ENCODE data around the gene IGF2BP2.
"Not testable (repeated sequence)": the region's sequence is repeated elsewhere in the genome, so short reads cannot be mapped to it uniquely, and the experiment has no call there.

IGF2BP2 gene

DNA sequence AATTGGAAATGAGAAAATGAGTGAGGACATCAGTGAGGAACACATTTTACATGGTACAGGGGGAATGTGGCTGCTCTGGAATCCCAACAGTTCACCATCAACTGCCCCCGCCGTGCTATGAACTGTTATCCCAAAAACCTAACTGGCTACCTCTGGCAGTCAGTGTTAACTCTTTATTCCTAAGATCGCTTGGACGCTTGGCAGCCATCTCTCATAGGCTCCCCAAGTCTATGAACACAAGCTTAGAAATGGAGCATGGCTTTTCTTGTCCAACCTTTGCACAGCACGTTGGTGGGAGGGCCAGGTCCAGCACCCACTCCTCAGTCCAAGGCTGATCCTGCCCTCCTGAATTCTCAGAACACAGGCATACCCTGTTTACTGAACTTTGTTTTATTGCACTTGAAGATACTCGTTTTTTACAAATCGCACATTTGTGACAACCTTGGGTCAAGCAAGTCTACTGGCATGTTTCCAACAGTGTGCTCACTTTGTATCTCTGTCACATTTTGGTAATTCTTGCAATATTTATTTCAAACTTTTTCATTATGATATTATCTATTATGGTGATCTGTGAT, 185.1 kb downstream of the IGF2BP2 start:
- no peak for DNase-seq (ENCODE audit: low read depth)

DNA sequence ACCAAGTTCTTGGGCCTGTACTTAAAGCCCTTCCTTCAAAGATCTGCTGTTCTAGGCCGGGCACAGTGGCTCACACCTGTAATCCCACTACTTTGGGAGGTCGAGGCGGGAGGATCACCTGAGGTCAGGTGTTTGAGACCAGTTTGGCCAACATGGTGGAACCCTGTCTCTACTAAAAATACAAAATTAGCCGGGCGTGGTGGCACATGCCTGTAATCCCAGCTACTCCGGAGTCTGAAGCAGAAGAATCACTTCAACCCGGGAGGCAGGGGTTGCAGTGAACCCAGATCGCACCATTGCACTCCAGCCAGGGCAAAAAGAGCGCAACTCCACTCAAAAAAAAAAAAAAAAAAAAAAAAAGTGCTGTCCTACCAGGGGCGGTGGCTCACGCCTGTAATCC, 186.2 kb downstream of the IGF2BP2 start:
- DNase-seq (ENCODE audit: low read depth): not testable (repeated sequence)

DNA sequence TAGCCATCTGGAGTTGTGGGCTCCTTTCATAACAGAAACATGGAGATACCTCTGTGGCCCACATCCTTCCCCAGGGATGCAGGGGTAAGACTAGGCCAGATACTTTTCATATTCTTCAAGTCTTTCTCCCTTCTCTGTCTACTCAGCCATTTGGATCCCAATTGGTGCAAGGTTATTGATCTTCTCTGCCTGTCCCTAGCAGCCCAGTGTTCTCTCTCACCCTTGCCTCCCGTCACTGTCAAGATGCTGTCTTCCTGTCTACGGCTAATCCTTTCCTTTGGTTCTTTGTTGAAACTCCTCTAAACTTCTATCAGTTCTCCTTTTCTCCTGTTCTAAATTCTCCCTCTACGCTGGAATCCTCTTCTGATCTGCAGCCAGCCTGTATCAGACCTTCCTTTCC, 187.5 kb downstream of the IGF2BP2 start:
- DNase-seq (ENCODE audit: low read depth): no peak

DNA sequence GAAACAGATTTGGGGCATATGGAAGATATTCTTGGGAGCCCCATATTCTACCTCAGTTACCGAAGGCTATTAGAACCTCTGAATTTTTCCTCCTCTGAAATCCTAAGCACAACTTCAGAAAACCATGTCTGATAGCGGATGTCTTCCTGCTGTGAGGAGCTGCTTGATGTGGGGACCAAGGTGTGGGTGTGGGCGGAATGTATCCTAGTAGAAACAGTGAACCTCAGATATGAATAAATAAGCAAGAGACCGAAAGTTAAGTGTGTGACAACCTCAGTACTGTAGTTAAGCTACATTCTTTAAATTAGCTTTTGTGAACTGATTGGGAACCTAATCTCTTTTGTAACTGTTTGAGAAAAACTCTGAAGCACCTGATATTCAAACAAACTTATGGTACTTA, 191.8 kb downstream of the IGF2BP2 start:
- no peak for DNase-seq (ENCODE audit: low read depth)

GRCh38 chr3:185631508-185632206, 193.2 kb downstream of the IGF2BP2 start:
- peak; percentile 22 for DNase-seq (ENCODE audit: low read depth)

DNA sequence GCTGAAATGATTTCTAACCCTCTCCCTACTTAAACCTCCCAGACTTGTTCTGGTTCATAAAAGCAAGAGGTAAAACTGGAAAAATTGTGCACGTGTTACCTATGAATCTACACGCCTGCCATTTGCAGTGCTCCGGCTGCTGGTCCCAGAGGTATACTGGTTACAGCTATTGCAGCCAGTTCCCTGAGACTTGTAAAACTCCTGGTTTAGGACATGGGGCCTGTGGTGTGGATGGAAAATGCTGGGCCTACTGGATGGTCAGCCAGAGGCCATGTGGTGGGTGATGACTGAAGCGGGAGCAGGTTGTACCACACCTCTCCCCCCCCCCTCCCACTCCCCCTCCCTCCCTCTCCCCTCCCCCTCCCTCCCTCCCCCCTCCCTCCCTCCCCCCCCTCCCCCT, 193.7 kb downstream of the IGF2BP2 start:
- DNase-seq (ENCODE audit: low read depth): peak; percentile 38

DNA sequence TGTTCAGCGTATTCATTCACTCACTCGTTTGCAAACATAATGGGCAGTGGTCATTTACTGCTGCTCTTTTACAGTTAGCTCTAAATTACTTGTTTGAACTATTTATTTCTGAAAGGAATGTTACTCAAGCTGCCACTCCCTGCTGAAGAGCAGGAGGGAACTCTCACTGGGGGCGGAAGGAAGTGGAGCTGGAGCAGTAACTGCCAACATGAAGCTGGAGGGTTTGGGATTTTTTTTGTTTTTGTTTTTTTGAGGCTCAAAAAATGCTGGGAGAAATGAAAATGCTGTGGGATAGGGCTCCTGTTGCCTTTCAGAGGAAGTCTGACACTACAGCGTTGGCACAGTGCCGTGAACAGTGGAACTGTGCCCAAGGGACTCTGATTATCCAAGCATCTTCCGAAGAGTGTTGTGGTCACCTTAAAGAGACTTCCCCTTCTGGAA, 194.6 kb downstream of the IGF2BP2 start:
- peak; percentile 17 for DNase-seq (ENCODE audit: low read depth)

GRCh38 chr3:185629554-185630181, 195.2 kb downstream of the IGF2BP2 start:
- DNase-seq (ENCODE audit: low read depth): peak; percentile 13

DNA sequence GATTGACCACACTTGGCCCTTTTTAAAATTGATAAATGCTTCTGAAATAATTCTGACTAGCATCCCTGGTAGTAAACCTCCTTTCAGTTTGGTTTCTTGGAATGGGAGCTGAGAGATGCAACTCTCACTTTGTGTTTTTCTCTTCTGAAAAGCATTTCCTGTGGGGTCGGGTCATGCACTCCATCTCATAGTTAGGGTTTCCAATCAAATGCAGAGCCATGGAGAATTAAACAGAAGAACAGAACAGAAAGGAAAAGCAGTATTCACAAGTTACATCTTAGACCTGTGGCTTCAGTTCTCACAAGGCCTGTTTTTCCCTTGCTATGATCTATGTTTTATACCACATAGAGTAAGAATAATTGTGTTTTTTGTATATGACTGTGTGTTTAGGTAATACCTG, 199.1 kb downstream of the IGF2BP2 start:
- no peak for DNase-seq (ENCODE audit: low read depth)

- no peak for DNase-seq (ENCODE audit: low read depth)
Measured at GRCh38 chr3:185623939-185624665, 200.7 kb downstream of the IGF2BP2 start.

- no peak for DNase-seq (ENCODE audit: low read depth)
Measured at GRCh38 chr3:185613016-185613415, 211.8 kb downstream of the IGF2BP2 start.

- no peak for DNase-seq (ENCODE audit: low read depth)
Measured at GRCh38 chr3:185606196-185606595, 218.6 kb downstream of the IGF2BP2 start.

DNA sequence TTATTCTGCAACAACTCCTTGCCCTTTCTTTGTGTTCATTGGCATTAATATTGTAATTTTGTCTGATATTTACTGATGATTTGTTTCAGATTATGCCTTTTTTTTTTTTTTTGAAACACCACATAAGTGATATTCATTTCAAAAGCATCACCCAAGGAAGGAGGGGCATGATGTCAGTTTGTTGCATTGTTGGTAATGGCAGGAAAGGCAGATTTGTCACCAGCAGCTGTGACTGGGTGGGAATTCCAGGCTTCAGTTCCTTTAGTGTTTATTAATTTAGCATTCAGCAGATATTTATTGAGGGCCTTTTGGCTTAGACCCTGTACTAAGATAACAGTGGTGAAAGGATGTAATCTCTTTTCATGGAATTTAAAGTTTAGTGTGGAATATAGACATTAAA, 219.3 kb downstream of the IGF2BP2 start:
- no peak for DNase-seq (ENCODE audit: low read depth)

DNA sequence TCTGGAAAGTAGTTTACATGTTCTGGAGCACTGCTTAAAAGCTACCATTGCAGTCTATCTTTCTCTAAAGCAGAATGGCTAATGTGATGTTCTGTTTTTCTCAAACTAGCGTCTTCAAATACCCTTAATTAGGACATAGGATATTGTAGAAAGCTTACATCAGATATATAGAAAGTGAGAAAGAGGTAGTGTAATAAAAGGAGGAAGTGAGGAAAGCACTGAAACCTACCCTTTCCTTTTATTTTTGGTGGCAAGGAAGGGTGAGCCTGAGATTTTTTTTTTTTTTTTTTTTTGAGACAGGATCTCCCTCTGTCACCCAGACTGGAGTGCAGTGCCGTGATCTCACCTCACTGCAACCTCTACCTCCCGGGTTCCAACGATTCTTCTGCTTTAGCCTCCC, 229.3 kb downstream of the IGF2BP2 start:
- DNase-seq (ENCODE audit: low read depth): no peak

DNA sequence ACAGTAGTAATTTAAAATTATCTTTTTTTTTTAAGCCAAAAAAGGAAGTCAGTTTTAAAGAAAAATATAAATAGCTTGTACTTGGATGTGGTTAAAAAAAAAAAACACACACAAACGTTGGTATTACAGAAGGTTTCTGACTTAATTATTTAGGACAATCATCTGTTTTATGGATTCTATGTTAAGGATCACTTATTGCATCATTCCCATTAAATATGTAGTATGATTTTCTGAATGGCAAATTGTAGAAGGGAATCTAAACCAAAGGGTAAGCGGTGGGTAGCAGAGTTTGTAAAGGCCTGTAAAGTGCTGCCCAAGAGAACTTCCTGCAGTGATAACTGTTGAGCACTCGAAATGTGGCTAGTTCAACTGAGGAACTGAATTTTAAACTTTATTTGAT, 230.8 kb downstream of the IGF2BP2 start:
- DNase-seq (ENCODE audit: low read depth): no peak

All from amniotic epithelial cell (primary cell).